Activated CD4-positive, alpha-beta T cell treated with anti-CD3 and anti-CD28 coated beads, Interleukin-2, amount 50 U/mL, for 16 hours (primary cell): Measurements from ENCODE around the gene TRIM29.
"Not testable (repeated sequence)": the region's sequence is repeated elsewhere in the genome, so short reads cannot be mapped to it uniquely, and the experiment has no call there.

Source experiments
- DNase-seq: peaks from one replicate; pipeline ENCODE4 v3.0.0-alpha.2; 2020

TRIM29 gene, protein sequence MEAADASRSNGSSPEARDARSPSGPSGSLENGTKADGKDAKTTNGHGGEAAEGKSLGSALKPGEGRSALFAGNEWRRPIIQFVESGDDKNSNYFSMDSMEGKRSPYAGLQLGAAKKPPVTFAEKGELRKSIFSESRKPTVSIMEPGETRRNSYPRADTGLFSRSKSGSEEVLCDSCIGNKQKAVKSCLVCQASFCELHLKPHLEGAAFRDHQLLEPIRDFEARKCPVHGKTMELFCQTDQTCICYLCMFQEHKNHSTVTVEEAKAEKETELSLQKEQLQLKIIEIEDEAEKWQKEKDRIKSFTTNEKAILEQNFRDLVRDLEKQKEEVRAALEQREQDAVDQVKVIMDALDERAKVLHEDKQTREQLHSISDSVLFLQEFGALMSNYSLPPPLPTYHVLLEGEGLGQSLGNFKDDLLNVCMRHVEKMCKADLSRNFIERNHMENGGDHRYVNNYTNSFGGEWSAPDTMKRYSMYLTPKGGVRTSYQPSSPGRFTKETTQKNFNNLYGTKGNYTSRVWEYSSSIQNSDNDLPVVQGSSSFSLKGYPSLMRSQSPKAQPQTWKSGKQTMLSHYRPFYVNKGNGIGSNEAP

DNA sequence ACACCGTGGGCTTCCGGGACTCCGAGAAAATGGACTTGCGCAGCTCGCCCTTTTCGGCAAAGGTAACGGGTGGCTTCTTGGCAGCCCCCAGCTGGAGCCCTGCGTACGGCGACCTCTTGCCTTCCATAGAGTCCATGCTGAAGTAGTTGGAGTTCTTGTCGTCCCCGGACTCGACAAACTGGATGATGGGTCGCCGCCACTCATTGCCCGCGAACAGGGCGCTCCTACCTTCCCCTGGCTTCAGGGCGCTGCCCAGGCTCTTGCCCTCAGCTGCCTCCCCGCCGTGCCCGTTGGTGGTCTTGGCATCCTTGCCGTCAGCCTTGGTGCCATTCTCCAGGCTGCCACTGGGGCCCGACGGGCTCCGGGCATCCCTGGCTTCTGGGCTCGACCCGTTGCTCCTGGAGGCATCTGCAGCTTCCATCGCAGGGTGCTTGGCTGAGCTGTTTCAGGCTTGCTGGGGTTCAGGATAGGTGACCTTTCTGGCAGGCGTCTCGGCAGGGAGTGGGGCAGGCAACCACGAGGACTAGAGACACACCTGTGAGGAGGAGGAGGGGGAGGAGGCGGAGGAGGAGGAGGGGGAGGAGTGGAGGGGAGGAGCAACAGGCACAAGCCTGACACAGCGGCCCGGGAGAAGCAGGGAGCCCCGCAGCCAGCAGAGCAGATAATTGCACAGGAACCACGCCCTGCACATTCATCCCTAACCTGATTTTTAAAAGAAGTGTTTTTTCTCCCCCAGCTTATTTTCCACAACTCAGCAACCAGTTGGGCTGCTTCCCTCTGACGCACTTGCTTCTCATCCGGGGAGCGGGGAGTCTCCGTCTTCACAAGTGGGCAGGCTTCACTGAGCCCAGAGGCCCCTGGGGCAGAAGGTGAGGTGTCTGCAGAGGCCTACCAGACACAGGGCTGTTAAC is at the start of gene TRIM29:
TSS of gene TRIM29 (minus strand) at position 503 of the 911 bp plus-strand sequence. CDS start at position 421, 82 bp downstream.
- no peak for DNase-seq

- no peak for DNase-seq
Observed at GRCh38 chr11:120186774-120187591, 49.1 kb upstream of the TRIM29 start.

- DNase-seq, result no peak
Observed at GRCh38 chr11:120186456-120186773, 48.5 kb upstream of the TRIM29 start.

GRCh38 chr11:120185706-120186455 is 48.0 kb upstream of the TRIM29 start:
- DNase-seq, result no peak

DNA sequence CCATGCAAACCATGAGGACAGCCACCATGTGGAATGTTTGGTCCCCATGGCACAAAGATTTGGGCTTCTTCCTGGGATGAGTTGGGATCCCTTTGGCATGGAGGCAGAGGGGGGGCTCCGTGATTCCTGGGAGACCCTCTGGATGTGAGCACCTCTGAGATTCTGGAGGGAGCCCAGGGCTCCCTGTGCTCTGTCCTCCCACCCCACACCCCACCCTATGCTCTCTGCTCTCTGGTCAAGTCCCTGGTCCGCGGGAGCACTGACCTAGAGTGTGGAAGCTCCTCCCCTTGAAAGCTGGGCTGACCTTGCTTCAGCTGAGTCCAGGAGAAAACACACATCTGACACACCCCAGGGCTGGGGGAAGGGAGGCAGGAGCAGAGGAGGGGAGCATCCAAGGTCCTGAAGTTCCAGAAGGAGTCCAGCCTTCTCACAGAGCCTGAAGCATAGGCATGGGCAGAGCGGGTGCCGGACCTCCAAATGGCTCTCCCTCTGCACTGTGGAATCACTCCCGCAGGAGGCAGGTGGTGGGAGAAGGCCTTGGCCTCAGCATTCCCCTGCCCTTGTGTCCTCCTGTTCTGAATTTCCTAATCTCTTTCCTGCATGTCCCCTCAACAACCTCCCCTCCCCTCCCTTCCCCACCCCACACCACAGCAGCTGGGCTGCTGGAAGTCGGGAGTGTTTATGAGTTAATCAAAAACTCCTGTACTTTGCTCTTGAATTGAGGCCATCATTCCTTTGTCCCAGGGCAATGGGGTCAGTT is 47.2 kb upstream of the TRIM29 start:
- DNase-seq, result no peak

DNA sequence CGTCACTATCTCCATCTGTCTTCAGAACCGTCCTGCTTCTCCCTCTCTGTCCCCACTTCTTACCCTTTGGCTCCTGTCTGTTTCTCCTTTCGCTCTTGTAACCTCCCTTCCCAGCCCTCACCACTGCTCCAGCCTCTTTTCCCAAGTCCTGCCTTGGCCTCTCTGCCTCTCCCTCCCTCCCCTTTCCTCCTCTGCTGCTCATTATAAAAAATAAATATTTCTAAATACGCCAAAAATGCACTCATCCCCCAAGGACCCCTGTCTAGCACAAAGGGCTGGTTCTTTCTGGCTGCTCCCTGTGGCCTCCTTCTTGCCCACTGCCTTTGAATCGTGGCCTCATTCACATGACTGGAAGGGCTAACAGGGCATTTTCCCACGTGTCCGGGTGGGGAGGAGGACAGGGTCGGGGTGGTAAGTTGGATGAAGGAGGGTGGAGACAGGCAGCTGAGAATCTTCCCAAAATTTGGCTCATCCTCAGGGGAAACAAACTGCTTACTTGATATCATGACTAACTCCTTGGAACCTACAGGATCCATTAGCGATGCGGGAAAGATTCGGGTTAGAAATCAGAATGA is 46.5 kb upstream of the TRIM29 start:
- DNase-seq, result no peak

GRCh38 chr11:120183701-120184141 is 45.8 kb upstream of the TRIM29 start:
- DNase-seq, result no peak

DNA sequence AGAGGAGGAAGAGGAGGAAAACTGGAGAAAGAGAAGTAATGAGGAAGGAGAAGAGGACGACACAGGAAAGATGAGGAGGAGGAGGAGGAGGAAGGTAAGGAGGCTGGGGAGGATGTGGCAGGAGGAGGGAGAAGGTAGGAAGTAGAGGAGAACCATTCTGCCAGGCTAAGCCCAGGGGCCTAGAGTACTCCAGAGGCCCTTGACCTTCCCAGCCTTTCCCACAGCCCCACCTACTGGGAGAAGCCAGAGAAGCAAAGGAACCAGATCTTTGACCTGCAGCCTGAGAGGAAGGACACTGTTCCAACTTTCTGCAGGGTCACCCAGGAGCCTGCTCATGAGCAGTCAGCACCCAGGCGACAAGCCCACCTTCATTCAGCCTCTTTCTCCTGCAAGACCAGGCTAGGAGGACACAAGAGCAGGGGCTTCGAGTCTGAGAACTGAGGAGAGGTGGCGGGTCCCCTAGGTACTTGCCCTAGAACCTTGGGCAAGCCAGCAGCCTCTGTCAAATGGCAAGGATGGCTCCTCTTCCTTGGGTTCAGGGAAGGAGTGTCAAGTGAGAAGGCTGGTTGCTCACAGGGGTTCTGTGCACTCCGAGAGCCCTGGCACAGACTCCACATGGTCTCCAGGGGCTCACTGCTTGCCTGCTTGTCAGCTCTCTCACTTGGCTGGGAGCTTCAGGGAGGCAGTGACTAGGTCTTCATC is 45.0 kb upstream of the TRIM29 start:
- no peak for DNase-seq

DNA sequence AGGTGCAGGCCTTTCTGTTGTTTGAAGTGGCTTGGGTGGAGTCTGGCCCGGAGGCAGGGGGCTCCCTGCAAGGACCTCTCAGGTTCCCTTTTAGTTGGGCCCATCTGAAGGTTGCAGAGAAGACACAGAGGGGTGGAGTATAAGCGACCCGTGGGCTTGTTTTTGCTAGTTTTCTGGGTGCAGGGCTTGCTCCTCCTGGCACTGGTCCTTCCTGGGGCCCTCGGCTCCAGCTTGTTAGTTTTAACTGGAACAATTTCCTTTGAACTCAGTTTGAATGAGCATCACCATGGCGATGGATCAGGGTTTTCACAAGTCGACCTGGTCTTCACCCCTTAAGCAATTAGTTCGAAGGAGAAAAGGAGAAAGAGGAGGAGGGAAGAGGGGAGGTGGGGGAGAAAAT is 44.5 kb upstream of the TRIM29 start:
- no peak for DNase-seq

DNA sequence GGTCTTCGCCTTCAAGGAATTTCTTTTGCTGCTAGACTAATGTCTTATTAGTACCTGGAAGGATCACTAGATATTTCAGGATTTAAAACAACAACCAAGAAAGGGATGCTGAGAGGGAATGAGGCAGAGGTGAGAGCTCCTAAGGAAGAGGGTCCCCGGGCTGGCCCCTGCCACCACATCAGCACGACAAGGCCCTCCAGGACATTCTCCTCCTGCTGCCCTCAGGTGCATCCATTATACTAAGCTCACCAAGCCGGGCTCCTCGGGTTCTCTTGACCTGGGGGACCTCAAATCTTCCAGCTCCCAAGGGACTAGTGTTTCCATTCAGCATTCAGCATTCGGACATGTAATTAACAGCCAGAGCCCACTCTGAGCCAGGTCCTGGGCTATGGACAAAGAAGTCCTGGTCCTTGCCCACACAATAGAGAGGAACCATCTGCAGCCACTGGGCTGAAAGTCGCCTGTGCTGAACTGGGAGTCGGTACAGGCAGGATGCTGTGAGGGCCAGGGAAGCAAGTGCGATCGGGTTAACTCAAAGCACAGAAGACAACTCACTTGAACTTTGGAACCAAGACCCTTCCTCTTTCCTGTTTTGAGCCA is 43.6 kb upstream of the TRIM29 start:
- no peak for DNase-seq

DNA sequence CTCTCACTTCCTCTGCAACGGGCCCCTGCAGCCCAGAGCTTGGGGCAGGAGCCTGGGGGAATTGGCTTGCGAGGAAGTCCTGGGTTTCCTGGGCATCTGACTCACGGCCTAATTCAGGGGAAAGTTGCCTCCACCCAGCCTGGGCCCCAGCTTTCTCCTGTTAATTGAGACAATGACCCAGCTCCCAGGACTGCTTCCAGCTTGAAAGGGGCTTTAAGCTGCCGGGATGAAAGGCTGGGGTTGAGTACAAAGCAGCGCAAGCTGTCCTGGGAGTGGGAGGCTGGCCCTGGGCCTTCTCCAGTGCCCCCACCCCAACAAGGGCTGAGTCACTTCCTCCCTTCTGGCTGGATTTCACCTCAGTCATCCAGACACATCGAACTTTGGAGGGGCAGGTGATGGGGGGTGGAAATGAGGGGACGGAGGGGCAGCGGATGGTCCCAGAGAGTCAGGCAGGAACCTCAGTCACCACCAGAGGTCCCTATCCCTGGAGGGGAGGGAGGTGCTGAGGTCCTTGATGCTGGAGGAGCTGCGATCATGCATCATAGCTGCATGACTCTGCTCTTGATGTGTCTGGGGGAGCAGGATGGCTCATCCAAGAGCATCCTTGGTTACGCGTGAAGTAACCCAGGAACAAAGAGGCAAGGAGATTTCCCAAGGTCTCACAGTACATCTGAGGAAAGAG is 42.8 kb upstream of the TRIM29 start:
- no peak for DNase-seq

GRCh38 chr11:120180063-120180462 is 42.1 kb upstream of the TRIM29 start:
- not testable (repeated sequence) for DNase-seq

DNA sequence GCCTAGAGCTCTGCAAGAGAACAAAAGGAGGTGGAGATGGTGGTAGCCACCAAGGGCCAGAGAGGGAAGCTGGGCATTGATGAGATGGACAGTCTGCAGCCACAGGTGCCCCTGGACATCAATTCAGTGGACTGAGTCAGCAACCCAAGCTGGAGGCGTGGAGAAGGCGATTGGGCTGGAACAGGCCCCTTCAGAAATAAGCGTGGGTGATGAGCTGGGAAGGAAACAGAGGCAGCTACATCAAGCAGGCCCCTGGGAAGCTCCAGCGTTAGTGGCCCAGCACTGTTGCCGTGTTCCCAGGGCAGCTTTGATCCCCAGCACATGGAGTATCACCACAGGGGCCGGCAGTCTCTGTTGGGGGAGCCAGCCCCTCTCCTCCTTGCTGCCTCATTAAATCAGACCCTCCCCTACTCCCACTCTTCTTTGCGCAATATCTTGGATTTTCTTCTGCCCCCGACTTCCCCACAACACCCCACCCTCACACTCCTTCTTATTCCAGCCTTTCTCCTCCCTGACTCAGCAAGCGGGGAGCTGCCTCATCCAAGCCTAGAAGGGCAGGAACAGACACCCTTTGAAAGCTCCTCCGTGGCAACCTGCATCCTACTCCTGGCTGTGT is 41.3 kb upstream of the TRIM29 start:
- DNase-seq, result no peak

- no peak for DNase-seq
Observed at GRCh38 chr11:120178561-120179056, 40.7 kb upstream of the TRIM29 start.

DNA sequence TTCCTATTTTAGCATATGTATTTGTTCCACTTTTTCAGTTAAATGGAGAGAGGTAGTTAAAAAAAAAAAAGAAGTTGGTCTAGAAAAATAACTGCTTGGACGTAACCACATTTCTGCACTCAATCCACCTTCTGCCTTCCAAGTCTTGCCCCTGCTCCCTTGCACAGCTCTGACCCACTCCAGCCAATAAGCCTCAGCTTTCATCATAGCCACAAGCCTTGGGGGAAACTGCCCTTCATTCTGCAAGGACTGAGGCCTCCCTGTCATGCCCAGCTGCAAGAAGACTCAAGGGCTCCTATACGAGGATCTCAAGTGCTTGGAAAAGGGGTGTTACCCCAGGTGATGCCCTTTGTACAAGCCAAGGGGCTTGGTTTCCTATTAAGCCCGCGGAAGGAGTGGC is 37.0 kb upstream of the TRIM29 start:
- no peak for DNase-seq

DNA sequence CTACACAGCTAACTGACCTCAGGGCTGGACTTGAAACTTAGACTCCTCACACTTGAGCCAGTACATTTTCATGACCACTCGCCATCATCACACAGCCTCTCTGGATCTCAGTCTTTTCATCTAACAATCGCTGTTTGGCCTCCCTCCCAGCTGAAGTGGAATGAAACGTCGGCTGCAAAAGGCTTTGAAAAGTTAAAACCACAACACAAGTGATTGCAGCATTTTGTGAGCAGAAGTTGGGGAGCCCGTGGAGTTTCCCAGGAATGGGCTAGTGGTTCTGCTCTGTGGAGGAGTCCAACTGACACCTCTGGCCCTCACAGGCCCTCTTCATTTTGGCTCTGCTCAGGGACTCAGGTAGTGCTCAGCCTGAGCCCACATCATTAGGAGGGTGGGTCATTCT is 35.9 kb upstream of the TRIM29 start:
- no peak for DNase-seq

- DNase-seq, result no peak
Observed at GRCh38 chr11:120173019-120173705, 35.2 kb upstream of the TRIM29 start.
